Thyroid gland (tissue), 4 donors: ENCODE measurements around the gene COMP. TPM values are rescaled to one million over a fixed set of nuclear protein-coding genes. Genes with fewer than 3 reads are reported as not detected.

Experiments
- DNase-seq, 2 donors: peaks; one replicate each; pipeline ENCODE4 v3.0.0-alpha.2; 2019
- H3K27ac ChIP-seq, 3 donors: fragments of 200-600 bp; sonication (generic); 1 replicate in 2 of 3; 2 replicates in 1 of 3; pipeline ENCODE4 v1.5.1; 2016 to 2019; ENCODE audit warnings: mild to moderate bottlenecking in 1 of 3, moderate library complexity in 1 of 3
- H3K27me3 ChIP-seq: fragments of 200-600 bp; sonication (generic); one replicate; pipeline ENCODE4 v1.5.1; 2019
- H3K36me3 ChIP-seq, 2 donors: fragments of 200-600 bp; sonication (generic); one replicate each; pipeline ENCODE4 v1.5.1; 2016 to 2019
- H3K4me1 ChIP-seq, 2 donors: fragments of 200-600 bp; sonication (generic); one replicate each; pipeline ENCODE4 v1.5.1; 2017 to 2019
- H3K4me3 ChIP-seq, 3 donors: fragments of 200-600 bp; sonication (generic); replicated peaks in 1 of 3; 1 replicate in 2 of 3; 2 replicates in 1 of 3; pipeline ENCODE4 v1.5.1; 2016; ENCODE audit warnings: mild to moderate bottlenecking in 1 of 3
- H3K9me3 ChIP-seq: fragments of 200-600 bp; sonication (generic); one replicate; pipeline ENCODE4 v1.5.1; 2017
- CTCF ChIP-seq, 6 experiments: fragments of 200-600 bp in 3 of 6; fragments of 450-650 bp in 3 of 6; sonication (generic) in 3 of 6; IDR thresholded peaks; one replicate each; pipeline ENCODE4 v1.5.1; 2016 to 2019; ENCODE audit warnings: antibody characterized with exemption in 6 of 6, mild to moderate bottlenecking in 2 of 6, inconsistent platforms in 1 of 6, moderate library complexity in 1 of 6
- POLR2A ChIP-seq, 2 donors: fragments of 450-650 bp; IDR thresholded peaks; one replicate each; pipeline ENCODE4 v1.6.1; 2017; ENCODE audit warnings: antibody characterized with exemption in 2 of 2, mild to moderate bottlenecking in 2 of 2, moderate library complexity in 1 of 2
- WGBS, 2 donors: methylation state at CpG; one replicate each; pipeline ENCODE4 v1.1.5; 2017; 5-methylcytosine and 5-hydroxymethylcytosine counted together
- intact Hi-C: fragments of 100-400 bp; cut with DNase I; formaldehyde crosslinking; loops from one replicate; pipeline ENCODE4 v1.15.1; 2023
- total RNA-seq, 4 donors: library from RNA; depleted of rRNA; stranded (reverse); fragments of >200 nt; gene quantifications; one replicate each; pipeline ENCODE4 v1.2.3, GENCODE V29; 2016

The COMP gene
- total RNA-seq, 4 donors from 2014 or later: 0.33 to 33.3 (median 1.9) TPM

- H3K4me1 ChIP-seq: no peaks in the 10 kb centered on the region
- no peaks in the 10 kb centered on the region for H3K27me3 ChIP-seq
- H3K4me3 ChIP-seq: no peak overlapping the region
- H3K36me3 ChIP-seq: no peaks in the 10 kb centered on the region
- H3K27ac ChIP-seq: no peak overlapping the region
- 95% methylated on average over 22 to 23 of the region's 23 CpGs for WGBS, 2 donors
- intact Hi-C loops: no loop called here
- no peaks in the 10 kb centered on the region for H3K9me3 ChIP-seq
- no peak for DNase-seq
- TF ChIP-seq CTCF (IDR thresholded peaks at IDR 0.05) (no peak), POLR2A (IDR thresholded peaks at IDR 0.05) (no peak)
Measured at GRCh38 chr19:18749362-18750231, 41.5 kb downstream of the COMP start.

GRCh38 chr19:18746401-18747325 is 44.4 kb downstream of the COMP start:
- 73 to 76% methylated on average over 12 to 19 of the region's 29 CpGs for whole genome bisulfite sequencing, 2 donors
- H3K27me3 ChIP-seq: no peaks in the 10 kb centered on the region
- no peak for DNase-seq
- no peak overlapping the region for H3K4me3 ChIP-seq
- H3K4me1 ChIP-seq: peaks cover 18 to 22% of the 10 kb centered on the region in 2 donors
- TF ChIP-seq CTCF (IDR thresholded peaks at IDR 0.05) (no peak), POLR2A (IDR thresholded peaks at IDR 0.05) (no peak)
- H3K36me3 ChIP-seq: no peaks in the 10 kb centered on the region
- no peaks in the 10 kb centered on the region for H3K9me3 ChIP-seq
- no peak overlapping the region for H3K27ac ChIP-seq
- intact Hi-C loops: no loop called here

GRCh38 chr19:18745931-18746330 is 45.2 kb downstream of the COMP start:
- WGBS, 2 donors: 82 to 100% methylated on average over 2 to 5 of the region's 5 CpGs
- Histone ChIP-seq H3K4me3 (no peak overlapping the region), H3K27me3 (no peaks in the 10 kb centered on the region), H3K4me1 (peaks cover 26 to 29% of the 10 kb centered on the region in 2 donors), H3K9me3 (no peaks in the 10 kb centered on the region), H3K36me3 (no peaks in the 10 kb centered on the region), H3K27ac (no peak overlapping the region)
- no peak for TF ChIP-seq CTCF (IDR thresholded peaks at IDR 0.05)
- TF ChIP-seq POLR2A (IDR thresholded peaks at IDR 0.05): no peak
- DNase-seq: no peak
- intact Hi-C loops: no loop called here

- DNase-seq: peak; percentile 76 to 80
- peak overlapping the region in 1 of 3 donors; percentile 15 for H3K27ac ChIP-seq
- no peaks in the 10 kb centered on the region for H3K27me3 ChIP-seq
- TF ChIP-seq POLR2A (IDR thresholded peaks at IDR 0.05): no peak
- no peak for TF ChIP-seq CTCF (IDR thresholded peaks at IDR 0.05)
- intact Hi-C loops: no loop called here
- peaks cover 33 to 37% of the 10 kb centered on the region in 2 donors for H3K4me1 ChIP-seq
- H3K36me3 ChIP-seq: no peaks in the 10 kb centered on the region
- WGBS, 2 donors: 73% methylated on average over 8 of the region's 26 CpGs; no CpG with 5 or more reads in 1 of the 2 donors
- no peak overlapping the region for H3K4me3 ChIP-seq
- no peaks in the 10 kb centered on the region for H3K9me3 ChIP-seq
Measured at GRCh38 chr19:18745012-18745735, 45.9 kb downstream of the COMP start.
